PC-9 (cell line): ENCODE measurements around the gene SUPT7L. TPM values are rescaled to one million over a fixed set of nuclear protein-coding genes. Genes with fewer than 3 reads are reported as not detected.

ENCODE experiments used
- BruUV-seq: library from RNA; stranded (reverse); fragments of 400-500 nt; replicated peaks from 2 replicates; lab custom pipeline; 2021; lab: Mats Ljungman, UMichigan
- CTCF ChIA-PET: fragments of 300-600 bp; sonication (Branson Sonifier 250); formaldehyde crosslinking; loops from one replicate; lab custom pipeline; 2022; ENCODE audit warnings: antibody characterized with exemption; lab: Charles Lee
- POLR2A ChIA-PET: fragments of 300-600 bp; sonication (Branson Sonifier 250); formaldehyde crosslinking; loops from one replicate; lab custom pipeline; 2022; ENCODE audit warnings: antibody characterized with exemption; ENCODE audit not compliant: unreplicated experiment; lab: Charles Lee
- DNase-seq, 2 experiments: peaks; one replicate each; pipeline versions ENCODE4 v3.0.0 to v3.0.0-alpha.2; 2015 to 2022; ENCODE audit warnings: mixed read lengths in 1 of 2
- H2AFZ ChIP-seq: fragments of 200-600 bp; sonication (generic); 2 replicates; pipeline ENCODE4 v1.8.1; 2017; ENCODE audit warnings: antibody characterized with exemption
- H3F3A ChIP-seq: fragments of 200-600 bp; sonication (generic); 2 replicates; pipeline ENCODE4 v1.8.1; 2017; ENCODE audit warnings: antibody characterized with exemption, mild to moderate bottlenecking, low read depth; ENCODE audit not compliant: insufficient read depth
- H3K27ac ChIP-seq: fragments of 200-600 bp; sonication (generic); 2 replicates; pipeline ENCODE4 v1.6.1; 2016; ENCODE audit warnings: mixed run types
- H3K27me3 ChIP-seq: fragments of 200-600 bp; sonication (generic); 2 replicates; pipeline ENCODE4 v1.6.1; 2016; ENCODE audit warnings: low read depth, mixed run types; ENCODE audit not compliant: insufficient read depth
- H3K36me3 ChIP-seq: fragments of 200-600 bp; sonication (generic); 2 replicates; pipeline ENCODE4 v1.6.1; 2016; ENCODE audit warnings: low read depth, mixed run types
- H3K4me1 ChIP-seq: fragments of 200-600 bp; sonication (generic); replicated peaks from 2 replicates; pipeline ENCODE4 v1.6.1; 2016; ENCODE audit warnings: mixed run types; ENCODE audit not compliant: insufficient read depth
- H3K4me2 ChIP-seq: fragments of 200-600 bp; sonication (generic); 2 replicates; pipeline ENCODE4 v1.6.1; 2017; ENCODE audit warnings: mixed run types
- H3K4me3 ChIP-seq: fragments of 200-600 bp; sonication (generic); 2 replicates; pipeline ENCODE4 v1.6.1; 2016; ENCODE audit warnings: mixed run types
- H3K79me2 ChIP-seq: fragments of 200-600 bp; sonication (generic); 2 replicates; pipeline ENCODE4 v1.6.1; 2017; ENCODE audit warnings: low read depth, mixed run types
- H3K9me2 ChIP-seq: fragments of 200-600 bp; sonication (generic); 2 replicates; pipeline ENCODE4 v1.8.1; 2017; ENCODE audit warnings: mild to moderate bottlenecking; ENCODE audit not compliant: insufficient read depth
- H3K9me3 ChIP-seq: fragments of 200-600 bp; sonication (generic); 2 replicates; pipeline ENCODE4 v1.8.1; 2016; ENCODE audit warnings: low read depth; ENCODE audit not compliant: insufficient read depth
- H4K20me1 ChIP-seq: fragments of 200-600 bp; sonication (generic); 2 replicates; pipeline ENCODE4 v1.8.1; 2017; ENCODE audit not compliant: insufficient read depth
- CTCF ChIP-seq: fragments of 200-600 bp; sonication (generic); conservative IDR thresholded peaks from 2 replicates; pipeline ENCODE4 v1.6.1; 2017; ENCODE audit warnings: mixed run types, antibody characterized with exemption, mild to moderate bottlenecking, moderate library complexity
- EZH2 ChIP-seq: fragments of 200-600 bp; sonication (generic); IDR thresholded peaks from 2 replicates; pipeline ENCODE4 v1.8.0; 2017; ENCODE audit warnings: antibody characterized with exemption, low read depth
- intact Hi-C: fragments of 100-400 bp; cut with micrococcal nuclease; formaldehyde crosslinking; loops from one replicate; pipeline ENCODE4 v1.10.0; 2022; ENCODE audit not compliant: unreplicated experiment
- total RNA-seq: library from RNA; stranded (reverse); gene quantifications from 2 replicates; pipeline ENCODE4 v1.2.3, GENCODE V29; 2021

The SUPT7L gene
- total RNA-seq, 1 experiment from 2014 or later, result 33.0 TPM

GRCh38 chr2:27615316-27615715 lies 48.1 kb downstream of the SUPT7L start:
- intact Hi-C loops, result no loop called here
- DNase-seq, result no peak
- H3K79me2 ChIP-seq, result peaks cover 7% of the 10 kb centered on the region
- no peak overlapping the region for H2AFZ ChIP-seq
- ChIA-PET POLR2A (no interaction called here), CTCF (interaction anchor here (0.8 kb wide), 1 partner anchor 769 kb away, joined by 3 read pairs; no protein-coding TSS in a partner anchor)
- H4K20me1 ChIP-seq, result no peaks in the 10 kb centered on the region; the same call in none of the 2 replicates
- H3K27ac ChIP-seq, result no peak overlapping the region
- no peaks in the 10 kb centered on the region for H3K9me3 ChIP-seq
- no TSS peak for BruUV-seq
- peaks cover 19% of the 10 kb centered on the region for H3F3A ChIP-seq
- no peak overlapping the region for H3K4me3 ChIP-seq
- H3K27me3 ChIP-seq, result no peaks in the 10 kb centered on the region
- H3K4me2 ChIP-seq, result no peak overlapping the region
- TF ChIP-seq CTCF, result no peak
- TF ChIP-seq EZH2, result no peak
- H3K36me3 ChIP-seq, result peaks cover 38% of the 10 kb centered on the region
- no peaks in the 10 kb centered on the region for H3K4me1 ChIP-seq
- H3K9me2 ChIP-seq, result no peaks in the 10 kb centered on the region

- DNase-seq, result no peak
- TF ChIP-seq CTCF (no peak), EZH2 (no peak)
- H2AFZ ChIP-seq, result no peak overlapping the region
- H3K27ac ChIP-seq, result no peak overlapping the region
- peaks cover 19% of the 10 kb centered on the region for H3F3A ChIP-seq
- no peaks in the 10 kb centered on the region; the same call in none of the 2 replicates for H4K20me1 ChIP-seq
- CTCF ChIA-PET, result no interaction called here
- H3K4me3 ChIP-seq, result no peak overlapping the region
- H3K79me2 ChIP-seq, result peaks cover 7% of the 10 kb centered on the region
- BruUV-seq, result no TSS peak
- no peak overlapping the region for H3K4me2 ChIP-seq
- intact Hi-C loops, result no loop called here
- H3K27me3 ChIP-seq, result no peaks in the 10 kb centered on the region
- POLR2A ChIA-PET, result no interaction called here
- no peaks in the 10 kb centered on the region for H3K9me2 ChIP-seq
- H3K9me3 ChIP-seq, result no peaks in the 10 kb centered on the region
- peaks cover 36% of the 10 kb centered on the region for H3K36me3 ChIP-seq
- no peaks in the 10 kb centered on the region for H3K4me1 ChIP-seq
Observed at GRCh38 chr2:27613985-27614384, 49.4 kb downstream of the SUPT7L start.

GRCh38 chr2:27606611-27607010 lies 56.8 kb downstream of the SUPT7L start:
- Histone ChIP-seq H3K4me1 (no peaks in the 10 kb centered on the region), H3K4me2 (no peak overlapping the region), H3K79me2 (no peaks in the 10 kb centered on the region; the same call in 1 of the 2 replicates), H4K20me1 (no peaks in the 10 kb centered on the region; the same call in 1 of the 2 replicates), H3K27ac (no peak overlapping the region), H2AFZ (no peak overlapping the region), H3K36me3 (peaks cover 48% of the 10 kb centered on the region), H3K9me3 (no peaks in the 10 kb centered on the region), H3F3A (peaks cover 13% of the 10 kb centered on the region; the same call in 1 of the 2 replicates), H3K9me2 (no peaks in the 10 kb centered on the region), H3K27me3 (no peaks in the 10 kb centered on the region), H3K4me3 (no peak overlapping the region)
- DNase-seq, result no peak
- no TSS peak for BruUV-seq
- ChIA-PET POLR2A (no interaction called here), CTCF (no interaction called here)
- intact Hi-C loops, result no loop called here
- no peak for TF ChIP-seq EZH2
- TF ChIP-seq CTCF, result no peak

Other genes starting within 250 kb of the SUPT7L start
- 67.9 and 83.9 TPM in 2 replicates for gene NRBP1, start 235.0 kb downstream of the SUPT7L start, total RNA-seq
- 62.9 and 91.7 TPM in 2 replicates for gene KRTCAP3, start 221.2 kb downstream of the SUPT7L start, total RNA-seq
- gene IFT172, start 173.9 kb downstream of the SUPT7L start, total RNA-seq, result 26.2 and 27.2 TPM in 2 replicates
- gene FNDC4, start 168.4 kb downstream of the SUPT7L start, total RNA-seq, result 5.3 and 6.3 TPM in 2 replicates
- 3.4 and 4.0 TPM in 2 replicates for gene GCKR, start 166.8 kb downstream of the SUPT7L start, total RNA-seq
- gene ZNF512, start 80.6 kb downstream of the SUPT7L start, total RNA-seq, result 27.1 and 40.6 TPM in 2 replicates
- gene CCDC121, start 34.6 kb downstream of the SUPT7L start, total RNA-seq, result 1.9 and 2.9 TPM in 2 replicates
- gene GPN1, start 34.6 kb downstream of the SUPT7L start, total RNA-seq, result 37.3 and 45.1 TPM in 2 replicates
- 18.5 and 22.7 TPM in 2 replicates for gene SLC4A1AP, start 275 bp upstream of the SUPT7L start, total RNA-seq
- 81.9 and 86.3 TPM in 2 replicates for gene MRPL33, start 108.1 kb upstream of the SUPT7L start, total RNA-seq
- 4.5 and 6.8 TPM in 2 replicates for gene RBKS, start 226.8 kb upstream of the SUPT7L start, total RNA-seq
- gene BABAM2, start 227.1 kb upstream of the SUPT7L start, total RNA-seq, result 45.9 and 46.1 TPM in 2 replicates